Measurements from ENCODE around the gene UBE2J2.

UBE2J2 gene

GRCh38 chr1:1280782-1281481, 7.3 kb upstream of the UBE2J2 start:
- DNase-seq = no peak

DNA sequence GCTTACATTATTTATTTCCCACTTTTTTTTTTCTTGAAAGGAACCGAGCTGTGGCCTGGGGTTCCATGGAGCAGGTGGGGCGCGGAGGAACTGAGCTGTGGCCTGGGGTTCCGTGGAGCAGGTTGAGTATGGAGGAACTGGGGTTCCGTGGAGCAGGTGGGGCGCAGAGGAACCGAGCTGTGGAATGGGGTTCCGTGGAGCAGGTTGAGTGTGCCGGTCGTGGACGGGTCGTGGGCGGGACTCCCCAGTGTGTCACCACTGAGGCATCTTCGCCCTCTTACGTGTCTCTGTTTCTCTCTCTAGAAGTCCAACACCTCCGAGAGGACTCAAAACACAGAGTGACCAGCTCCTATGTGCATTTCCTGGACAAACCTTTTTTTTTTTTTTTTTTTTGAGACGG, 5.4 kb upstream of the UBE2J2 start:
- no peak for DNase-seq

- DNase-seq = no peak
These were observed 5.0 kb upstream of the UBE2J2 start for GRCh38 chr1:1278620-1279019.

DNA sequence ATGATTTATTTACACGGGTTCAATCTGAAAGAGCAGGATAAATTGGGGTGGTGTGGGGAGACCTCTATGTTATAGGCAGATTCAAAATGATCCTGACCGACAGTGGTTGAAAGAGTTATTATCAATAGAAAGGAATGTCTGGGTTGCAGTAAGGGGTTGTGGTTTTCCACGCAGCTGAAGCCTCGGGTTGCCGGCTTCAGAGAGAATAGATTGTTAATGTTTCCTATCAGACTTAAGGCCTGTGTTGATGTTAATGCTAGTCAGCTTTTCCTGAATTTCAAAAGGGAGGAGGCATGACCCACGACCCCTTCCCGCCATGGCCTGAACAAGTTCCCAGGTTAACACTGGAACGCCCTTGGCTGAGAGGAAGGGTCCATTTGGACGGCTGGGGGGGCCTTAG, 2.2 kb upstream of the UBE2J2 start:
- DNase-seq = no peak

- no peak for DNase-seq
These were observed 1.3 kb upstream of the UBE2J2 start for GRCh38 chr1:1274931-1275431.

DNA sequence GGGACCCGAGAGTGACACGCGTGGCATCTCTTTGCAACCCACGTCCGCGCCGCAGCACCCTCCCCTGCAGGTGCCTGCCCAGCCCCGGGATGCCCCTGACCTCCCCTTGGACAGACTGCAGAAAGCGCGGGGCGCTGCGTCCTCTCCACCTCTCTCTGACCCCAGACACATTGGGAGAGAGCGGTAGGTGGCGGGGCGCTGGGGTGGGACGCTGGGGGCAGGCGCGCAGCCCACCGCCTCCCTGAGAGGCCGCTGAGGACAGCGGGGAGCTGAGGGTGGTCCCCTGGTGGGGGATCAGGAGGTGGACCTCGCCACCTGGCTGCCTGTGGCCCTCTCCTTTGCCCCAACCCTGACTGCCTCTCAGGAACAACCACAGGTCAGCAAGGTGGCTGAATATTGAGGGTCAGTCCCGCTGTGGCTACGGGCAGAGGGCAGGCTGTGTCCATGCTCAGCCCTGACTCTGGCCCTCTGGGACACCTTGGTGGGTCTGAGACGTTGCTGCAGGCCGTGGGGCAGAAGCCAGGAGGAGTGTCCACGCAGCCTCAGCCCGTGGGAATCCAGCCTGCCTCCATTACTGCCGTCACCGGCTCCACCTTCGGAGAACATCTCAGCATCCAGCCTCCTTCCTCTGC, 761 bp upstream of the UBE2J2 start:
- no peak for DNase-seq

DNA sequence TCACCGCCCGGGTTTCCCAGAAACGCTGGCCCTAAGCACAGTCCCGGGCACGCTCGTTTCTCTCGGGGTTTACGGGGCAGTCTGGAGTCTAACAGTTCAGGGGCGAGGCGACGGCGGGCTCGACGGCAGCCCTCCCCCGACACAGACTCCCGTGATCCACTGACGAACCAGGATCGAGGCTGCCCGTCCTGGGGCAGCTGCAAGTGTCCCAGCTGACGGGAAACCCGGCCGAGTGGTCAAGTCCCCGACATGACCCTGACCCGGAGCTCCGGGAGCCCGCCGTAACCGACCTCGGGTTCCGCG, 494 bp downstream of the UBE2J2 start:
- no peak for DNase-seq

GRCh38 chr1:1272341-1273208, 1.1 kb downstream of the UBE2J2 start:
- no peak for DNase-seq

GRCh38 chr1:1270813-1271212, 2.8 kb downstream of the UBE2J2 start:
- no peak for DNase-seq

- DNase-seq = no peak
These were observed 5.4 kb downstream of the UBE2J2 start for GRCh38 chr1:1268284-1268682.

GRCh38 chr1:1267488-1268283, 6.0 kb downstream of the UBE2J2 start:
- DNase-seq = no peak

DNA sequence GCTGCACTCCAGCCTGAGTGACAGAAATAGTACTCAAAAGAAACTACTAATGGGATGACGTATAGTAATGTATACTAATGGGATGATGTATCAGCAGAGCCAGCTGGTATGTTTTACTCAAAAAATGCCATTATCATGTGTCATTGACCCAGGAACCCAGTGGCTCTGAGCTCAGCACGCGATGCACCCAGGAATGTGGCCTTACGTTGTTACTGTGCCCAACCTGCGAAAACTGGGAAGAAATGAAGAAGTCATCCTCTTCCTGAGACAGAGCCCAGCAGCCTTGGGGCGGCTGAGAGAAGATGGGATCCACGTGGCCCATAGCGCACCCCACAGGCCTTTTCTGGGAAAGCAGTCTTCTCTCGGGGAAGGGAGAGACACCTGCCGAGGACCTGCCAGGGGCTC, 8.8 kb downstream of the UBE2J2 start:
- no peak for DNase-seq

- no peak for DNase-seq
These were observed 9.6 kb downstream of the UBE2J2 start for GRCh38 chr1:1264026-1264425.

GRCh38 chr1:1262758-1263157, 10.9 kb downstream of the UBE2J2 start:
- DNase-seq = no peak

- no peak for DNase-seq
These were observed 11.6 kb downstream of the UBE2J2 start for GRCh38 chr1:1262071-1262470.

DNA sequence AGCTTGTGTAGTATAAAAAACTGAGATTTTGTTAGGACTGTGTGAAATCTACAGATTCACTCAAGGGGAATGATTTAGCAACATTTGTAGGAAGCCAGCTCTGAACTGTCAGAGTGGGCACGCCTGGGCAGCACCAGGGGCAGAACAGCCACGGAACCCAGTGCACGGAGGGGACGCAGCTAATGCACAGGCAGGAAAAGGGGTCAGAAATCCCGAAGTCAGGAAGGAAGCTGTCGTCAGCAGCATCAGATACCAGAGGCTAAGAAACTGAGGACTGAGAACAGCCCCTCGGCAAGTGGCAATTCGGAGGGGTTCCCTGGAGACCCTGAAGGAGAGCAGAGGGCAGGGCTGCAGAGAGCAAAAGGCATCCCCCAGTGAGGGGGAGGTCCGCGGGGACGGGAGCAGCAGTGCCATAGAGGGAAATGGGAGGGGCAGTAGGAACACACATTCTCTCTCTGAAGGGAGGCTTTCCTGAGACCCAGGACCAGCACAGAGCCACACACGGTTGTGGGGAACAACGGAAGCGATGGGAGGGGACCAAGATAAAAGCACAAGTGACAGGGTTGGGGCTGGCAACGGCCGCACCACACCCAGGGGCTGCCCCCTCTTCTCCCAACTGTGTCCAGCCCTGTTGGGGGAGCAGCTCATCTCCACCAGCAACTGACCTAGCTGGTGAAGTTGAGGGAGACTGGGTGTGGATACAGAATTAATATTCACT, 12.7 kb downstream of the UBE2J2 start:
- no peak for DNase-seq

DNA sequence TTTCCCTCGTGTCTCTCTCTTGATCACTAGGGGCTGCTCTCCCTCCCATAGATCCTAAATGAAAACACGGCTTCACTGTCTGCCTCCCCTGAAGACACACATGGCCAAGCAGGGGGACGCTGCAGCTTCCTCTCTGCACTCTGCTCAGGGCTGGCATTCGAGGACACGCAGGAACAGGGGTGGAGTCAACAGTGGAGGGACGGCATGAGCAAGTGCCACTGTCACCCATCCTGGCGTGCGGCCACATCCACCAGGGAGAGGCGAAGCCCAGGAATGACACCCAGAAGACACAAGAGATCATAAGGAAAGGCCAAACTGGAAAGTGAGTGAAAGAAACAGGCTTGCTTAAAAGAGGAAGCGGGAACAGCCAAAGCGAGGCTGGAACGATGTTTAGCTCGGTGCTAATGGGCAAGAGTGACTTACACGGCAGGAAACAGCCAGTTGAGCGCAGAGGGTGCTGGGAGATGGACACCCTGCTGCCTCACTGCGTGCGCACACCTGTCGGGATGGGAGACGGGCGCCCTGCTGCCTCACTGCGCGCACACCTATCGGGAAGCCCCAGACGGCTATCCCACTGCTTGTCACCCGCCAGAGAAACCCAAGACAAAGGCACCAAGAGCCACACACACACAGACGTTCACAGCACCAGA, 13.6 kb downstream of the UBE2J2 start:
- DNase-seq = no peak

- DNase-seq = no peak
These were observed 14.1 kb downstream of the UBE2J2 start for GRCh38 chr1:1259540-1259939.

- DNase-seq = no peak
These were observed 14.6 kb downstream of the UBE2J2 start for GRCh38 chr1:1259119-1259488.

GRCh38 chr1:1256956-1257871, 16.4 kb downstream of the UBE2J2 start:
- no peak for DNase-seq

DNA sequence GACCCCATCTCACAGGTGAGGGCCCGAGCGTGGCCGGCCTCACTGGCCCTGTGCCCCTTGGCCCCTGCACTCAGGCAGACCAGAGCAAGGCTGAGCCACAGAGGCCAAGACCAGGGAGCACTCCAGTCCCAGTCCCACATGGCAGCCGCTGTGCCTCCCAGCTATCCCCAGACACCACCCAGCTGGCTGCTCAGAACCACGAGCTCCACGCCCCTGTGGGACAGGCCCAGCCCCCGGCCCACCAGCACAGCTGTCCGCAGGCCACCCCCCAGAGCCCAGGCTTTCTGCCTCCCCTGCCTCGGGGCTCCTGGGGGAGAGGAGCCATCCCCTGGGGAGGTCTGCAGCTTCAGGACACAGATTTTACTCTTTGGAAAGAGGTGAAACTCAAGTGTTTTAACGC, 18.0 kb downstream of the UBE2J2 start:
- DNase-seq = no peak

All from activated effector memory CD4-positive, alpha-beta T cell treated with anti-CD3 and anti-CD28 coated beads, Interleukin-2, amount 50 U/mL, for 16 hours (primary cell).